Esophagus muscularis mucosa (tissue), 4 donors: ENCODE measurements around the gene CAMK1G. TPM values are rescaled to one million over a fixed set of nuclear protein-coding genes. Genes with fewer than 3 reads are reported as not detected.

Source experiments
- DNase-seq: peaks from one replicate; pipeline ENCODE4 v3.0.0-alpha.2; 2017; ENCODE audit errors: extremely low spot score
- H3K27ac ChIP-seq, 4 donors: fragments of 200-600 bp; sonication (generic); replicated peaks in 1 of 4; 1 replicate in 3 of 4; 2 replicates in 1 of 4; pipeline ENCODE4 v1.5.1; 2016 to 2019; ENCODE audit warnings: mild to moderate bottlenecking in 1 of 4
- H3K27me3 ChIP-seq, 4 donors: fragments of 200-600 bp; sonication (generic); one replicate each; pipeline versions ENCODE4 v1.5.1 to v1.6.0; 2016 to 2019
- H3K36me3 ChIP-seq, 4 donors: fragments of 200-600 bp; sonication (generic); one replicate each; pipeline ENCODE4 v1.5.1; 2016 to 2019
- H3K4me1 ChIP-seq, 4 donors: fragments of 200-600 bp; sonication (generic); one replicate each; pipeline ENCODE4 v1.5.1; 2016 to 2019
- H3K4me3 ChIP-seq, 4 donors: fragments of 200-600 bp; sonication (generic); 1 replicate in 2 of 4; 2 replicates in 2 of 4; pipeline ENCODE4 v1.5.1; 2016 to 2019; ENCODE audit warnings: mild to moderate bottlenecking in 4 of 4, moderate library complexity in 1 of 4
- H3K9me3 ChIP-seq, 4 donors: fragments of 200-600 bp; sonication (generic); 1 replicate in 3 of 4; 2 replicates in 1 of 4; pipeline ENCODE4 v1.5.1; 2016 to 2019
- EP300 ChIP-seq: sonication (generic); formaldehyde crosslinking; IDR thresholded peaks from one replicate; pipeline ENCODE4 v1.6.1; 2017; ENCODE audit warnings: antibody characterized with exemption
- POLR2A ChIP-seq: fragments of 450-650 bp; IDR thresholded peaks from one replicate; pipeline ENCODE4 v1.6.1; 2017; ENCODE audit warnings: antibody characterized with exemption, moderate library complexity, mild to moderate bottlenecking, low read depth
- POLR2AphosphoS5 ChIP-seq, 2 donors: sonication (generic); formaldehyde crosslinking; IDR thresholded peaks; one replicate each; pipeline ENCODE4 v1.6.1; 2017; ENCODE audit warnings: antibody characterized with exemption in 2 of 2
- WGBS: methylation state at CpG from one replicate; pipeline ENCODE4 v1.1.5; 2018; 5-methylcytosine and 5-hydroxymethylcytosine counted together
- intact Hi-C: fragments of 100-400 bp; cut with DNase I; formaldehyde crosslinking; loops from one replicate; pipeline ENCODE4 v1.15.1; 2023
- total RNA-seq, 4 donors: library from RNA; depleted of rRNA; stranded (reverse); fragments of >200 nt; gene quantifications; one replicate each; pipeline versions ENCODE4 v1.1.0 to v1.2.1, GENCODE V29; 2016
- TF ChIP-seq, protein P1 (sequence below), 3 experiments: fragments of 200-600 bp in 2 of 3; fragments of 450-650 bp in 1 of 3; sonication (generic) in 2 of 3; IDR thresholded peaks; one replicate each; pipeline ENCODE4 v1.5.1; 2017 to 2019; ENCODE audit warnings: antibody characterized with exemption in 3 of 3, mild to moderate bottlenecking in 2 of 3, moderate library complexity in 1 of 3

The CAMK1G gene
- total RNA-seq, 4 donors from 2014 or later: 0.13 to 0.83 (median 0.26) TPM

DNA sequence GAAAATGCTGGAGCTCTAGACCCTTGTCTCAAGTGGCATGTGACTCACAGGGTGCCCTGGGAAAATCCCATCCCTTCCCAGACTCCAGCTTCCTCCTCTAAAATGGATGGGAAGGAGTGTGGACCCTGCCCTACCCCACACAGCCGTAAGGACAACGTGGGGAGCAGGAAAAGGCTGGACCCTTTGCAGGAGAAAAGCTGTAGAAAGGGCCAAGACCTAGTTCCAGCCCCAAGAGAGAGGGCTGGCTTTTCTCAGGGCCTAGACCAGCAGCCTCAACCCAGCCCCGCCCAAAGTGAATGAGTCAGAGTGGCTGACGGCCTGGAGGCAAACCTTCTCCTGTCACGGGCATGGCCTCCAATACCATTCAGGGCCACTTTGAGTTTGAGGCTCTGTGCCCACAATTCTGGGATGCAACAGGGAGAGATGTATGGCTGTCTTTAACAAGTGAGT is 67.6 kb downstream of the CAMK1G start:
- peaks cover 32 to 60% (median 45%) of the 10 kb centered on the region in 4 donors for H3K4me1 ChIP-seq
- DNase-seq: peak; percentile 94
- no peaks in the 10 kb centered on the region for H3K9me3 ChIP-seq
- TF ChIP-seq EP300: no peak
- TF ChIP-seq POLR2A: no peak
- no peak for TF ChIP-seq POLR2AphosphoS5 (IDR thresholded peaks at IDR 0.05)
- TF ChIP-seq, protein P1, sequence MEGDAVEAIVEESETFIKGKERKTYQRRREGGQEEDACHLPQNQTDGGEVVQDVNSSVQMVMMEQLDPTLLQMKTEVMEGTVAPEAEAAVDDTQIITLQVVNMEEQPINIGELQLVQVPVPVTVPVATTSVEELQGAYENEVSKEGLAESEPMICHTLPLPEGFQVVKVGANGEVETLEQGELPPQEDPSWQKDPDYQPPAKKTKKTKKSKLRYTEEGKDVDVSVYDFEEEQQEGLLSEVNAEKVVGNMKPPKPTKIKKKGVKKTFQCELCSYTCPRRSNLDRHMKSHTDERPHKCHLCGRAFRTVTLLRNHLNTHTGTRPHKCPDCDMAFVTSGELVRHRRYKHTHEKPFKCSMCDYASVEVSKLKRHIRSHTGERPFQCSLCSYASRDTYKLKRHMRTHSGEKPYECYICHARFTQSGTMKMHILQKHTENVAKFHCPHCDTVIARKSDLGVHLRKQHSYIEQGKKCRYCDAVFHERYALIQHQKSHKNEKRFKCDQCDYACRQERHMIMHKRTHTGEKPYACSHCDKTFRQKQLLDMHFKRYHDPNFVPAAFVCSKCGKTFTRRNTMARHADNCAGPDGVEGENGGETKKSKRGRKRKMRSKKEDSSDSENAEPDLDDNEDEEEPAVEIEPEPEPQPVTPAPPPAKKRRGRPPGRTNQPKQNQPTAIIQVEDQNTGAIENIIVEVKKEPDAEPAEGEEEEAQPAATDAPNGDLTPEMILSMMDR (IDR thresholded peaks at IDR 0.05): no peak
- whole genome bisulfite sequencing: 50% methylated on average over 5 of the region's 5 CpGs
- H3K27me3 ChIP-seq: no peaks in the 10 kb centered on the region
- H3K36me3 ChIP-seq: no peaks in the 10 kb centered on the region
- intact Hi-C loops: no loop called here
- no peak overlapping the region for H3K4me3 ChIP-seq
- H3K27ac ChIP-seq: no peak overlapping the region

DNA sequence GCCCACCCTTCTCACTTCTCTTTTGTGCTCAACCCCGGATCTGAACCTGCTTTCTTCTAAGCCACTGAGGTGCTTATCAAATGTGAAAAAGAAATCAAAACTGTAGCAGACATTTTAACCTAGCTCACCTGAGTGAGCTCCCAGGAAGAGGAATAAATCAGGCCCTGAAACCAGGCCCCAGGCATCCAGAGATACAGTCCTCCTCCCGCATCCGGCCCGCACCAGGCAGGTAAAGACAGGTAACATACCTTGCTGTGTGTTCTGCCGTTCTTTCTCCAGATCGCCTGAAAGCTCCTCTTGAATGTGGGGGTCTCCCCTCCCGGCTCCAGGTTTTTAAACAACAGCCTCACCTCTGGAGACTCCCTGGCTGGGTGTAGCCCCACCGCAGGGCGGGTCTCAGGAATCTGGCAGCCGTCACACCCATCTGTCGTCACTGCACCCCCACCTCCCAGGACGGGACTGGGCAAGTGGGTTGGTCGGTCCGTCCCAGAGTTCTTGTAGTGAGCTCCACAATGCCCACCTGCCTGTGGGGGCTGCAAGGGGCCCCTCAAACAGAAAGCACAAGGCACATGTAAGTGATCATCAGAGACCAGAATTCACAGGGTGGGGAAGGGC is 68.7 kb downstream of the CAMK1G start, which contains the start of gene LAMB3:
TSS of gene LAMB3 (minus strand) at position 305 of the 615 bp plus-strand sequence. CDS start 1,481 bp downstream, outside the sequence.
- Histone ChIP-seq H3K27me3 (no peaks in the 10 kb centered on the region), H3K4me3 (no peak within 1 kb of the TSS), H3K36me3 (no peaks in the 10 kb centered on the region), H3K27ac (no peak within 1 kb of the TSS), H3K9me3 (no peaks in the 10 kb centered on the region), H3K4me1 (peaks cover 32 to 50% (median 45%) of the 10 kb centered on the region in 4 donors)
- no peak for DNase-seq
- TF ChIP-seq, protein P1 (IDR thresholded peaks at IDR 0.05): no peak
- no peak for TF ChIP-seq POLR2A
- 89% methylated on average over 13 of the region's 14 CpGs for WGBS
- intact Hi-C loops: no loop called here

DNA sequence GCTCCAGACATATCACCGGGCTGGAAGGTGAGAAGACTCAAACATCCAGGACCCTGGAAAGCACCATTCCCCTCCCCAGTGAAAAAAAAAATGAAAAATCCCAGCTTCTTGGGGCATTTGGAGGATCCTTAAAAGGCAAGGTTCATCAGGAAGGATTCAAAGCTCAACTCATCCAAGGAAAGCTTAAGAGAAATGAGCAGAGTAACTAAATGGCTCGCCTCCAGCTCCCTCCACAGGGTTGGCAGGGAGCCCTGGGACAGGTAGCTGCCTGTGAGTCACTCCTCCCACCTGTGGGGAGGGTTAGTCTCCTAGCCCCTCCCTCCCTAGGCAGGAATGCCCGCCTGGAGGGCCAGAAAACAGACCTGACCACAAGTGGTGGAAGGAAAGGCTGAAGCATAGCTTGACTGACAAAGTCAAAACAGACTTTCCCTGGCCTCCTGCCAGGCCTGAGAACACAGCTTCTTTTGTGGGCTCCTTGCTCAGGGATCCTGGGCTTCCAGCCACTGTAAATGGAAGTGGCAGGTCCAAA is 69.4 kb downstream of the CAMK1G start:
- Histone ChIP-seq H3K9me3 (no peaks in the 10 kb centered on the region), H3K4me3 (no peak overlapping the region), H3K4me1 (peaks cover 30 to 48% (median 42%) of the 10 kb centered on the region in 4 donors), H3K27me3 (no peaks in the 10 kb centered on the region), H3K27ac (no peak overlapping the region), H3K36me3 (no peaks in the 10 kb centered on the region)
- no peak for DNase-seq
- 64% methylated on average over 2 of the region's 3 CpGs for WGBS
- no peak for TF ChIP-seq POLR2A
- no peak for TF ChIP-seq POLR2AphosphoS5 (IDR thresholded peaks at IDR 0.05)
- TF ChIP-seq, protein P1 (IDR thresholded peaks at IDR 0.05): no peak
- TF ChIP-seq EP300: no peak
- intact Hi-C loops: no loop called here

DNA sequence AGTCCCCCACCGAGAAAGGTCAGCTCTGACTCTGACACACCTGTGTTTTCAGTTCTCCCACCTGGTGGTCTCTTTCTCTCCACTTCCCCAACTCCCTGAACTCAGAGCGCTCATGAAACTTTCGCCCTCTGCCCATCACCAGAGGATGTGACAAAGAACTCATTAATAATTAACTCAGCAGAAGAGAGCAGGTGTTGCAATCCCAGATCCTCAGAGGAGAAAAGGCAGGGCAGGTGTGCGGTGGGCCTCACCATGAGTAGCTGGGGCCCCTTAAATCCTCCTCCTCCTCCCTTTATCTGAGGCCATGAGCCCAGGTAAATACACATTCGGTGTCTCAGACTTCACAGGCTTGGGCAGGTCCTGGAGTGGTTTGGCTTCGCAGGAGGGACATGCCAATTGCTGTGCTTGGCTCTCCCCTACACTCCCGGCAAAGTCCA is 70.4 kb downstream of the CAMK1G start:
- TF ChIP-seq POLR2A (no peak), EP300 (no peak), POLR2AphosphoS5 (IDR thresholded peaks at IDR 0.05) (no peak)
- TF ChIP-seq, protein P1 (IDR thresholded peaks at IDR 0.05): no peak
- 91% methylated on average over 6 of the region's 7 CpGs for WGBS
- no peak for DNase-seq
- Histone ChIP-seq H3K4me1 (peaks cover 20 to 41% (median 37%) of the 10 kb centered on the region in 4 donors), H3K36me3 (no peaks in the 10 kb centered on the region), H3K27ac (no peak overlapping the region), H3K9me3 (no peaks in the 10 kb centered on the region), H3K27me3 (no peaks in the 10 kb centered on the region), H3K4me3 (no peak overlapping the region)
- intact Hi-C loops: no loop called here
